SK-N-MC (cell line): ENCODE results near the gene TMEM134.

ENCODE experiments used
- DNase-seq: peaks from one replicate; pipeline ENCODE4 v3.0.0-alpha.2; 2011; ENCODE audit warnings: low read depth, low spot score
- H3K27ac ChIP-seq: fragments of 200-600 bp; sonication (generic); 2 replicates; pipeline ENCODE4 v1.5.1; 2016; ENCODE audit warnings: mixed run types
- H3K36me3 ChIP-seq: fragments of 200-600 bp; sonication (generic); 2 replicates; pipeline ENCODE4 v1.6.1; 2017; ENCODE audit warnings: antibody characterized with exemption, low read length, mixed read lengths; ENCODE audit not compliant: insufficient read depth
- H3K4me3 ChIP-seq: fragments of 200-600 bp; sonication (generic); 2 replicates; pipeline ENCODE4 v1.5.1; 2016
- H3K9ac ChIP-seq: fragments of 200-600 bp; sonication (generic); 2 replicates; pipeline ENCODE4 v1.8.0; 2017; ENCODE audit warnings: mixed run types, mixed read lengths; ENCODE audit not compliant: insufficient read length
- H3K9me3 ChIP-seq: fragments of 200-600 bp; sonication (generic); 2 replicates; pipeline ENCODE4 v1.6.1; 2017; ENCODE audit warnings: low read depth, mild to moderate bottlenecking, antibody characterized with exemption, low read length, moderate library complexity, mixed read lengths
- EZH2 ChIP-seq: fragments of 200-600 bp; sonication (generic); IDR thresholded peaks from one replicate; pipeline ENCODE4 v1.6.1; 2017; ENCODE audit warnings: antibody characterized with exemption
- FOXP2 ChIP-seq: optimal IDR thresholded peaks from 2 replicates; pipeline ENCODE3; 2011; ENCODE audit warnings: mild to moderate bottlenecking, moderate library complexity; ENCODE audit not compliant: insufficient read depth; ENCODE audit errors: extremely low read length, control extremely low read depth
- POLR2AphosphoS5 ChIP-seq: IDR thresholded peaks from 2 replicates; pipeline ENCODE4 v1.6.1; 2012; ENCODE audit warnings: mild to moderate bottlenecking, low read depth, low read length, borderline replicate concordance

Gene TMEM134

GRCh38 chr11:67412495-67413179 lies 56.4 kb downstream of the TMEM134 start:
- Histone ChIP-seq H3K36me3 (no peaks in the 10 kb centered on the region), H3K9me3 (no peaks in the 10 kb centered on the region), H3K4me3 (no peak overlapping the region), H3K27ac (no peak overlapping the region), H3K9ac (no peak overlapping the region)
- no peak for DNase-seq
- TF ChIP-seq EZH2 = no peak
- TF ChIP-seq FOXP2 = no peak
- TF ChIP-seq POLR2AphosphoS5 = no peak

- no peak overlapping the region for H3K9ac ChIP-seq
- no peak for TF ChIP-seq FOXP2
- TF ChIP-seq POLR2AphosphoS5 = no peak
- no peak for TF ChIP-seq EZH2
- H3K27ac ChIP-seq = no peak overlapping the region
- no peak overlapping the region for H3K4me3 ChIP-seq
- H3K9me3 ChIP-seq = no peaks in the 10 kb centered on the region
- DNase-seq = no peak
- H3K36me3 ChIP-seq = no peaks in the 10 kb centered on the region
Measured at GRCh38 chr11:67411785-67412152, 57.3 kb downstream of the TMEM134 start.
